Lower leg skin (tissue), 4 donors: ENCODE measurements around the gene IGSF21. TPM values are rescaled to one million over a fixed set of nuclear protein-coding genes. Genes with fewer than 3 reads are reported as not detected.

ENCODE experiments used
- DNase-seq, 2 donors: peaks; one replicate each; pipeline ENCODE4 v3.0.0-alpha.2; 2019; ENCODE audit warnings: low spot score in 2 of 2
- H3K4me3 ChIP-seq: fragments of 200-600 bp; sonication (generic); 2 replicates; pipeline ENCODE4 v1.5.1; 2017; ENCODE audit warnings: mild to moderate bottlenecking, low read depth; ENCODE audit not compliant: poor library complexity, severe bottlenecking
- POLR2A ChIP-seq, 2 donors: fragments of 450-650 bp; IDR thresholded peaks; one replicate each; pipeline ENCODE4 v1.6.1; 2016 to 2017; ENCODE audit warnings: antibody characterized with exemption in 2 of 2, mild to moderate bottlenecking in 1 of 2, moderate library complexity in 1 of 2
- WGBS, 2 donors: methylation state at CpG; one replicate each; pipeline ENCODE4 v1.1.5; 2018; 5-methylcytosine and 5-hydroxymethylcytosine counted together
- intact Hi-C: fragments of 100-400 bp; cut with DNase I; formaldehyde crosslinking; loops from one replicate; pipeline ENCODE4 v1.15.0; 2023; ENCODE audit warnings: low total_unique reads
- total RNA-seq, 4 donors: library from RNA; depleted of rRNA; stranded (reverse); fragments of >200 nt; gene quantifications; one replicate each; pipeline ENCODE4 v1.1.0, GENCODE V29; 2016
- TF ChIP-seq, protein P1 (sequence below), 3 donors: fragments of 450-650 bp; IDR thresholded peaks; one replicate each; pipeline ENCODE4 v1.5.1; 2016; ENCODE audit warnings: antibody characterized with exemption in 3 of 3, mild to moderate bottlenecking in 3 of 3, moderate library complexity in 2 of 3

Gene IGSF21
- total RNA-seq, 4 donors from 2014 or later = 0.66 to 3.0 (median 1.3) TPM

DNA sequence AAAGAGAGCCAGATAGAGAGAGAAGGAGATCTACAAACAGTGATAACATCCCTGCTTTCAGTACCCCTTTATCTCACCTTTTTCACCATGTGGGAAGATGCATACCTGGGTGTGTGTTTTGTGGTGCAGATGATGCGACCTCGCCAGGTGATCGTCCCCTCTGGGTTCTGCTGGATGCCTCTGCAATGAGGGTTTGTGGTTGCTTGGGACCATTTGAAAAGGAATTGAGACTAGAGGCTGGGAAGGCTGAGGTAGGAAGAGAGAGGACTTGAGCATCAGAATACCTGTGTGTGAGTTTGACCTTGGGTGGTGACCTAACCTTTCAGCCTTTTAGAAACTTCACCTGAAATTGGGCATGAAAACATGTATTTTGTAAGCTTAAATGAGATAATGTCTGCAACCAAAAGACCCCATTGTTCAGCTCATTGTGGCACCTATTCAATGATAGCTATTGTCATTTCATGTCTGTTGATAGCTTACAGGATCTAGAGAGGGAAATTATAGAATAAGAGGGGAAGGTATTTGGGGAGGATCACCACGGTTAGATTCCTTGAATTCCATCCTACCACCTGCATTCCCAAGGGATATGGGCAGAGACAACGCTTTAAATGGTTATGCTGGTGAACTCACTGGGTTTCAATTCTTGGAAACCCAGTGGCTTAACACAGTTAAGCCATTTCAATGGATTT lies 125.7 kb downstream of the IGSF21 start:
- 76 to 78% methylated on average over 5 of the region's 5 CpGs for WGBS, 2 donors
- no peak for DNase-seq
- intact Hi-C loops = no loop called here
- no peak overlapping the region for H3K4me3 ChIP-seq
- TF ChIP-seq, protein P1, sequence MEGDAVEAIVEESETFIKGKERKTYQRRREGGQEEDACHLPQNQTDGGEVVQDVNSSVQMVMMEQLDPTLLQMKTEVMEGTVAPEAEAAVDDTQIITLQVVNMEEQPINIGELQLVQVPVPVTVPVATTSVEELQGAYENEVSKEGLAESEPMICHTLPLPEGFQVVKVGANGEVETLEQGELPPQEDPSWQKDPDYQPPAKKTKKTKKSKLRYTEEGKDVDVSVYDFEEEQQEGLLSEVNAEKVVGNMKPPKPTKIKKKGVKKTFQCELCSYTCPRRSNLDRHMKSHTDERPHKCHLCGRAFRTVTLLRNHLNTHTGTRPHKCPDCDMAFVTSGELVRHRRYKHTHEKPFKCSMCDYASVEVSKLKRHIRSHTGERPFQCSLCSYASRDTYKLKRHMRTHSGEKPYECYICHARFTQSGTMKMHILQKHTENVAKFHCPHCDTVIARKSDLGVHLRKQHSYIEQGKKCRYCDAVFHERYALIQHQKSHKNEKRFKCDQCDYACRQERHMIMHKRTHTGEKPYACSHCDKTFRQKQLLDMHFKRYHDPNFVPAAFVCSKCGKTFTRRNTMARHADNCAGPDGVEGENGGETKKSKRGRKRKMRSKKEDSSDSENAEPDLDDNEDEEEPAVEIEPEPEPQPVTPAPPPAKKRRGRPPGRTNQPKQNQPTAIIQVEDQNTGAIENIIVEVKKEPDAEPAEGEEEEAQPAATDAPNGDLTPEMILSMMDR (IDR thresholded peaks at IDR 0.05) = no peak
- TF ChIP-seq POLR2A (IDR thresholded peaks at IDR 0.05) = no peak

DNA sequence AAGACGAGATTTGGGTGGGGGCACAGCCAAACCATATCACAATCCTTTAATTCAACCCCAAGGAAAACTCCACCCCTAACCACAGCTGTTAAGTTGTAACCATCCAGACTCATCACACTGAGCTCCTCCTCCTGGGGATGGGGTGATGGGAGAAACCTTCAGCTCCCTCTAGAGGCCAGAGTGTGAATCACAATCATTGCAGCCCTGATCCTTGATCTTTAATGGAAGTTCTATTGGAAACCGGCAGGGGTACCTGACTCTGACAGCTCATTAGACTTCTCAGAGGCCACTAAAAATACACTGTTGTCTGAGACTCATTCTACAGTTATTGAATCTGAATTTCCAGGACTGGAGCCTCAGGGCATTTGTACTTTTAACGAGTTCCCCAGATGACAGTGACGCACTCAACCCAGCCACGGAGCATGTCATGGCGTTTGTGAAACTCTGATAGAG lies 127.2 kb downstream of the IGSF21 start:
- no peak for TF ChIP-seq POLR2A (IDR thresholded peaks at IDR 0.05)
- TF ChIP-seq, protein P1 (IDR thresholded peaks at IDR 0.05) = no peak
- WGBS, 2 donors = 51 to 55% methylated on average over 6 of the region's 6 CpGs
- DNase-seq = peak in 1 of 2 donors; percentile 17
- intact Hi-C loops = no loop called here
- no peak overlapping the region for H3K4me3 ChIP-seq

DNA sequence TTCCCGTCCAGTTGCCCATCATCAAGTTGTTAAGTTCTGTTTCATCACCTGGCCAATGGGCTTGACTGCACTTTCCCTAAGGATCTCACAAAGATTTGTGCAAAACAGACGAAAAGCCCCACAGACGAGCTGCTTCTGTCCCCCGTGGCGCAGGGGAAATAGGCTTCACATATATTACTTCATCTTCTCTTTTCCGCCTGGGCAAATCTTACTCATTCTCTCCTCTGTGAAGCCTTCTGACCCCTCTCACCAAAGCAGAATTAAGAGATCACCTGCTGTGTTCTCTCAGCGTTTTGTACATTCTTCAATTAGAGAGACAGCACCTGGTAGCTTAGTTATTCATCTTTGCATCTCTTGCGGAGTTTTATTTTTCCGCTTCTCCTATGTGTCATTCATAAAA lies 129.8 kb downstream of the IGSF21 start:
- TF ChIP-seq, protein P1 (IDR thresholded peaks at IDR 0.05) = no peak
- no peak for TF ChIP-seq POLR2A (IDR thresholded peaks at IDR 0.05)
- no peak overlapping the region for H3K4me3 ChIP-seq
- 68 to 69% methylated on average over 9 of the region's 9 CpGs for WGBS, 2 donors
- intact Hi-C loops = no loop called here
- DNase-seq = no peak

DNA sequence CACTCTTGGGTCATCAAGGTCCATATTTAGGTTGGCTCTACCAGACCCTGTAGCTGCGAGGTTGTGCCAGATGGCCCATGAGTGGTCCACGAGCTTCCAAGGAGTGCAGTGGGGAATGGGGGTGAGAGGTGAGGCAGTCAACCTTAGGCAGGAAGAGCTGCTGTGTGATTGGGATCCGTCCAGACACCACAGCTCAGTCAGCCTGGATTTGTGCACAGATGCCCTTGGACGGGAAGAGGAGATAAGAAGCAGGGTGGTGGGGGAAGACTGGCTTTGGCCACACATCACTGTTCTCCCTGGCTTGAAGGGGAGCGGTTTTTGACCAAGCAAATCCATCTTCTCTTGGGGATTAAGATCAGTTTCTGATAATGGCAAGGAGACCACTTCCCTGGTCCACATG lies 130.6 kb downstream of the IGSF21 start:
- TF ChIP-seq, protein P1 (IDR thresholded peaks at IDR 0.05) = no peak
- no peak for TF ChIP-seq POLR2A (IDR thresholded peaks at IDR 0.05)
- intact Hi-C loops = no loop called here
- WGBS, 2 donors = 62 to 63% methylated on average over 5 of the region's 5 CpGs
- H3K4me3 ChIP-seq = no peak overlapping the region
- DNase-seq = no peak

DNA sequence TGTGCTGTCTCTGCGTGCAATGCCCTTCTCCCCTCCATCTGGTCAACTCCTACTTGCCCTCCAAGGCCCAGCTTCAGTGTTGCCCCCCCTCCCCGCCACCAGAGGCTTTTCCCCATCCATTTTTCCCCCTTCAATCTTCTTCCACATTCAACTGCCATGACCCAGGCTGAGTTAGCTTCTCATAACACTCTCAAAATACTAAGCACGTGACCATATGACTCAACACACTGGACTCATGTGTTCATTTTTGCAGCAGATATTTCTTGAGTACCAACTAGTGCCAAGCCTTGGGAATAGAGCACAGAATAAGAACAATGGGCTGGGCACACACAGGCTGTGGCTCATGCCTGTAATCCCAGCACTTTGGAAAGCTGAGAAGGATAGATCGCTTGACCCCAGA lies 132.1 kb downstream of the IGSF21 start:
- H3K4me3 ChIP-seq = no peak overlapping the region
- intact Hi-C loops = no loop called here
- 72 to 79% methylated on average over 4 of the region's 4 CpGs for WGBS, 2 donors
- no peak for DNase-seq
- TF ChIP-seq POLR2A (IDR thresholded peaks at IDR 0.05) = no peak
- TF ChIP-seq, protein P1 (IDR thresholded peaks at IDR 0.05) = no peak

DNA sequence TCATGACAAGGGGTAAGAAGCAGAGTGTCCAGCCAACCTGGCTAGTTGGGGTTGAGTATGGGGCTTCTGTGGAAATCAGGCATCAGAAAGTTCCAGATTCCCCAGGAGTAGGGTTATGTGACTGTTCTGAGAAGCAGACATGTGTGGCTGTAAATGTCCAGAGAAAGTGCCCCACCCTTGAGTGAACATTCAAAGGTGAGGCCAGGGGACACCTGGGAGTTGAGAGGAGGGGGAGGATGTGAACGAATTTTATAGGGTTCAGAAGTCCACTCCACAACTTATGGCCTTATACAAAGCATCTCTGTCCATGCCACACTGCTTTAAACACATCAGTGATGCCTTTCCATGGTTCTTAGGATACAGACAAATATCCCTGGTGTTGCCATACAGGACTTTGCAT lies 133.3 kb downstream of the IGSF21 start:
- H3K4me3 ChIP-seq = no peak overlapping the region
- TF ChIP-seq, protein P1 (IDR thresholded peaks at IDR 0.05) = no peak
- no peak for TF ChIP-seq POLR2A (IDR thresholded peaks at IDR 0.05)
- WGBS, 2 donors = 16 to 21% methylated on average over 1 of the region's 1 CpG
- DNase-seq = no peak
- intact Hi-C loops = no loop called here
